Activated CD4-positive, CD25-positive, alpha-beta regulatory T cell treated with anti-CD3 and anti-CD28 coated beads, Interleukin-2, amount 50 U/mL, for 16 hours (primary cell): ENCODE measurements around the gene EEIG2.
A peak's percentile ranks its signal among the peaks of the same experiment; 100 is the strongest.
"Not testable (repeated sequence)": the region's sequence is repeated elsewhere in the genome, so short reads cannot be mapped to it uniquely, and the experiment has no call there.

ENCODE experiments used
- DNase-seq: peaks from one replicate; pipeline ENCODE4 v3.0.0-alpha.2; 2020; ENCODE audit warnings: low read depth, low spot score

EEIG2 gene

GRCh38 chr1:108547493-108547892 lies 12.4 kb upstream of the EEIG2 start:
- not testable (repeated sequence) for DNase-seq

GRCh38 chr1:108551137-108551862 lies 8.6 kb upstream of the EEIG2 start:
- no peak for DNase-seq

DNA sequence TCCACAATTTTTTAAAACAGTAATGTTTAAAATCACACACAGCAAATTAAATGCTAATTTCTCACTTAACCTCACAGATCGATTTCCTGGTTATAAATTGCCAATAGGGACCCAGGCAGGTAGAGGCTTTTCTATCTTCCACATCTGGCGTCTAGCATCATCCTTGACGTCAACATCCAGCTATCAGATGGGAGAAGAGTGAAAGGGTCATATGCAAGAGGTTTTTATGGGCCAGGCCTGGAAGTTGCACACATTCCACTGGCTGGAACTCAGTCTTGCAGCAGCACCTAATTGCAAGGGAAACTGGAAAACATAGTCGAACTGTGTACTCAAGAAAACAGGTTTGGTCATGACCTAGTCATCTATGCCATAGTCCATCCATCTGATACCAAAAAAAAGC lies 6.0 kb upstream of the EEIG2 start:
- no peak for DNase-seq

- no peak for DNase-seq
Measured at GRCh38 chr1:108554682-108555427, 5.0 kb upstream of the EEIG2 start.

DNA sequence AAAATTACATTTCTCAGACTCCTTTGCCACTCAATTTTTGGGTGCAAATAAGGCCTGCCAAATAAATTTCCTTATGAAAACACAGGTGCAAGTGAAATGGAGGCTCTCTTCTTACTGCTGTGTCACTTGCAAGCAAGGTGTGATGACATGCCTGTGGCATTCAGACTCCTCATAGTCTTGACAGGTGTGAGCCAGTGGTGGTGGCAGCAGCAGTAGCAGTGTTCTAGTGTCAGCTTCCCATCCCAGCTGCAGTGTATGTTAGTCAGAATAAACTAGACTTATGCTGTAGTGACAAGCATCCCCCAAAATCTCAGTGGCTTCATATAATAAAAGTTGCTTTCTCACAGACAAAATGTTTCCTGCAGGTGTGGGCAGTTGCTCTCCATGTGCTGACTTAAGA lies 3.8 kb upstream of the EEIG2 start:
- DNase-seq, result no peak

DNA sequence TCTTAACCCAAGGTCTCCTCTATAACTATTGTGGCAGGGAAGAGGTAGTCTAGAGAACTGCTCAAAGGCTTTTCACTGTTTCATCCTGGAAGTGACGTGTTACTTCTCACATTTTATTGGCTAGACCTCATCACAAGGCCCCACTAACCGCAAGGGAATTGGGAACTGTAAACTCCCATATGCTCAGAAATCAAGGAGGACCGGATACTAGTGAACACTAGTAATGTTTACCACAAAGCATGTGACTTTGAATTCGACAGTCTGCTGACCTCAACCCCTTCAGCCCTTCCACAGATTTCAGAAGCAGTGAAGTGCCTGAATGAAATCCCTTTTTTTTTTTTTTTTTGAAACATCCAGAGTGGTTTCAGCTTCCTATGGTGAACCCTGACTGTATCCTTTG lies 3.4 kb upstream of the EEIG2 start:
- no peak for DNase-seq

DNA sequence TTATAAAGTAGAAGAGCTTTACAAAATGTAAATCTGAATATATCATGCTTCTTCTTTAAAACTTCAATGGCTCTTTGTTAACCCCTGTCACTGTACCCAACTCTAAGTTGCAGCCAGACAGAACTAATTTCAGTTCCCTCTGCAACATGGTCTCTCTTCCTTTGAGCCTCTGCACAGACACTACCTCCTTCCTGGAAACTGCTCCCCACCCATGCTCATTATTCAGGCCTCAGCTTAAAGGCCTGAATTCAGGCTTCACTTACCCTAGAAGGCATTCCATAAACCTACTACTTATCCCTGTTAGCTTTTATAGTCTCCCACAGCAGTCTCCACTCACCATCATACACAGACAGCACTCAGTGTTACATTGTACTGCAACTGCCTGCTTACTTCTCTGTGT lies 2.6 kb upstream of the EEIG2 start:
- no peak for DNase-seq

DNA sequence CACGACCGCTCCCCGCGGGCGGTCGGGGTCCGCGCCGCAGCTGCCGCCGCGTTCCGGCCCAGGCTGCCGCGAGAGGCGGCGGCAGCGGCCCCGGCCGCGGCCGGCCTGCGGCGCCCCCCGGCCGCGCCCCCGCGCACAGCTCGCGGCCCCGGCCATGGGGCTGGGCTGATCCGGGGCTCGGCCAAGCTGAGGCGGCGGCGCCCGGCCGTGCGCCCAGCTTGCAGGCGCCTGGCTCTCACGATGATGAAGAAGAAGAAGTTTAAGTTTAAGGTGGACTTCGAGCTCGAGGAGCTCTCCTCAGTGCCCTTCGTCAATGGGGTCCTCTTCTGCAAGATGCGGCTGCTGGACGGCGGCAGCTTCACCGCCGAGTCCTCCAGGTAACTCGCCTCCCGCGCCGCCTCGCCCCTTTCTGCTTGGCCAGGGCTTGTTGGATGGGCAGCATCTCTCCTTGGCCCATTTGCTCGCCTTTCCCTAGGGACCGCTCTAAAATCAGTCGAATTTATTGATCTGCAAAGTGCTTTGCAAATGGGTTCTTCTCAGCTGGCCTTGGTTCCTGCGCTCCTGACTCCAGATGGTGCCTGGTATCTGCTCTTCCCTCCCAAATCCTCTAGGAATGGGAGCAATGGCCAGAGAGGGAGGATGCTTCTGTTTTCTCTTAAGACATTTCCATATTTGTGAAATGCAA lies 431 bp downstream of the EEIG2 start:
- no peak for DNase-seq

GRCh38 chr1:108560874-108561459 lies 1.1 kb downstream of the EEIG2 start:
- DNase-seq, result peak; percentile 23

DNA sequence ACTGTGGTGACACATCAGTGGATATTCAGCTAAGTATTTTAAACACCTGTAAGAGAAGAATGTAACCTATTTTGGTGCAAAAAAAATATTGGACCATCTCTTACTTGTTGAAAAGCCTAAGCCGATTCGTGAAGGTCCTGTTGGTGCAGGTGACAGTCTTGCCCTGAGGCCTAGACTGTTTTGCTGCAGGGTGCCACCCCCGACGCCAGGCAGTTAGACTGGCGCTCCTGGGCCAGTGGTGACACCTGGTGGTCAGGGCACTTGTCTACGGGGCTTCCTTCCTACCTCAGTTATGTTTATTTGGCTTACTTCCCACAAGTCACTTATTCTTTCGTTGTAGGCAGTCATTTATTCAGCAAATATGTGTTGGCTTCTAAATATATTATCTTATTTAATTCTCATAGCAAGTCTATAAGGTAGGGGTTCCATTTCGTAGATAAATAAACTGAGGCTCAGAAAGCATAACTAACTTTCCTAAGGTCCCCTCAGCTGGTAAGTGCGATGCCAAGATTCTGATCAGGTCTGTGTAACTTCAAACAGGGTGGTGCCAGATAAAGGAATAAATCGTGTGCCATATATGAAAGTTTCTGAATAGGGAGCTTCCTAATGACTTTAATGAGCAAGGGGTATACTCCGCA lies 1.9 kb downstream of the EEIG2 start:
- peak; percentile 66 for DNase-seq

DNA sequence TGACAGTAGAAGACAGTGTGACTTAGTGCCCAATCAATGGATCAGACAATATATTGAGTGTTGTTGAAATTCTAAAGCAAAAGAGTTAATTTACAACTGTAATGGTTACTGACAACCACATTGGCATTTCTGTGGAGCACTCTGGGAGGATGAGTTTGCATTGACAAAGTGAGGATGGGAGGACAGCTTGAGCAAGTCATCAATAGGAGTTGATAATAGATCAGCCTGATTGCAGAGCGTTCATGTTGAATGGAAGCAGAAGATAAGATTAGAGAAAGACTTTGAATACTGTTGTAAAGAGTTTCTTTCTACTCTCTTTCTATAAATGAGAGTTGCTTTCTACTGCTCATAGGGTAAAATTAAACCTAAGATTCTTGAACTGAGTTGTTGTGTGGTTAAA lies 3.9 kb downstream of the EEIG2 start:
- DNase-seq, result no peak

DNA sequence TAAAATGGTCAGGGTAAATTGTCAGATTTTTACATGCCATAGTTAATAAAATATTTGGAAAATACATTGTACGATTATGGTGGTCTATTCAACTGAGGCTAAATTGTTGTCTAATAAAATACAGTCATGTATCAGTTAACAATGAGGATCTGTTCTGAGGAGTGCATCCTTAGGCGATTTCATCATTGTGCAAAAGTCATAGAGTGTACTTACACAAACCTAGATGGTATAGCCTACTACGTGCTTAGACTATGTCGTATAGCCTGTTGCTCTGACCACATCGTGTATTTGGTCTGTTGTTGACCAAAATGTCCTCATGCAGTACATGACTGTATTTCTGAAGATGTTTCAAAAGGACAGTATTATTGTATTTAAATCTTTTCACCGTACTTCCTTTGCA lies 5.2 kb downstream of the EEIG2 start:
- no peak for DNase-seq

- DNase-seq, result no peak
Measured at GRCh38 chr1:108565512-108565911, 5.6 kb downstream of the EEIG2 start.

GRCh38 chr1:108568589-108568988 lies 8.7 kb downstream of the EEIG2 start:
- DNase-seq, result no peak

GRCh38 chr1:108569097-108569728 lies 9.3 kb downstream of the EEIG2 start:
- DNase-seq, result no peak

DNA sequence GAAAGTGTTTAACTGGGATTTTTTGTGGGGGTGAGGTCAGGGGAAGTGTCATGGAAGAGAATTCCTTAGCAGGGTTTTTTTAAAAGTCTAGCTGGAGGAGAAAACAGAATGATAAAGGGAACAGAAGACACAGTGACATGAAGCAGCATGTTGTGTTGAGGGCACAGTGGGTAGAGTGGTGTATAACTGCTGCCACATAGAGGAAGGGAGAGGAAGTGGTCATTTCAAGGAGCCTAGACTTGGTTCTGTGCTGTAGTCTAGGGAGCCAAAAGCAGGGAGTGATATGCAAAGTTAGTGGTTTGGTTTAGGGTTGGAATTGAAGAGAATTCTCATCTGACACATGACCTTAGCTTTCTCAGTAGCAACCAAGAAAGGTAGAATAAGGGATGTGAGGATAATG lies 10.2 kb downstream of the EEIG2 start:
- no peak for DNase-seq

DNA sequence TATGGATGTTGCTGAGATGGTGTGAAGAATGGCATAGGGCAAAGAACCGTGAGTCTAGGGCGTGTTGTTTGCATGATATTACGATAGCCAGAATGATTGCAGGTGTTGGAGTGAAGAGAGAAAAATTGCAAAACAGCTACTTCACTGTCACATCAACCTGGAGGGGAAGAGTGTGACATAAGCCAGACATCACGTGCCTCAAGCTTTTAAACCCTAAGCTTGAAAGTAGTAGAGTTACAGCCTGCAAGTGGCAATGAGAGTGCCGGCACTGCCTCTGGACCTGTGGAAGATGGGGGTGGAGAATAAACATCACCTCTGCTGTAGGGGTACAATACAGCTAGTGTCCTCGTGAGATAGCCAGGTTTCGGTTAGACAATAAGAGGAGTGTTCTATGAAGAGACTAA lies 11.1 kb downstream of the EEIG2 start:
- no peak for DNase-seq

DNA sequence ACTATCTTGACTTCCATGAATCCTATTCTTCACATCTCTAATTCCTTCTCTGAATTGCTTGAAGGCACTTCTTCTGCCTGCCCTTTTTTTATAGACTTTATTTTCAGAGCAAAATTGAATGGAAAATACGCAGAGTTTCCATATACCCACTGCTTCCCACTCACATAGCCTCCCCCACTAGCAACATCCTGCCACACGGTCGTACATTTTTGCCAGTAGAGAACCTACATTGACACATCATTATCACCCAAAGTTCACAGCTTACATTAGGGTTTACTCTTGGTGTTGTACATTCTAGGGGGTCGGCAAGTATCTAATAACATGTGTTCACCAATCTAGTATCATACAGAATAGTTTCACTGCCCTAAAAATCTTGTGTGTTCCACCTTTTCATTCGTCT lies 12.3 kb downstream of the EEIG2 start:
- DNase-seq, result no peak

DNA sequence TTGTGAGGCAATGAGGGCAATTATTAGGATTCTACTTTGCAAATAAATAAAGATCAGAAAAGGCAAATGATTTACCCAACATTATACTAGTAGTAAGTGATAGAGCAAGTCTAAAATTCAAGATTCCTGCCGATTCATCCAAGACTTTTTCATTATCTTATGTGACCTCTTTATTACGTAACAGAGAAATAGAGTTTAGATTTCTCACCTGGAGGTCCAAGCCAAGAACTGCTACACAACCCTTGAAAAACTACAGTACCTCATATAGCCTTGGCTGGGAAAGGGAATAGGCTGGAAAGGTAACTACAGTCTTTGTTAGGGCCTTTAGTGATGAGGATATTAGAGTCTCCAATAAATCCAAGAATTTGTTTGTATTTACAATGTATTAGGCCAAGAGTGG lies 13.3 kb downstream of the EEIG2 start:
- no peak for DNase-seq

GRCh38 chr1:108574008-108574407 lies 14.1 kb downstream of the EEIG2 start:
- no peak for DNase-seq

DNA sequence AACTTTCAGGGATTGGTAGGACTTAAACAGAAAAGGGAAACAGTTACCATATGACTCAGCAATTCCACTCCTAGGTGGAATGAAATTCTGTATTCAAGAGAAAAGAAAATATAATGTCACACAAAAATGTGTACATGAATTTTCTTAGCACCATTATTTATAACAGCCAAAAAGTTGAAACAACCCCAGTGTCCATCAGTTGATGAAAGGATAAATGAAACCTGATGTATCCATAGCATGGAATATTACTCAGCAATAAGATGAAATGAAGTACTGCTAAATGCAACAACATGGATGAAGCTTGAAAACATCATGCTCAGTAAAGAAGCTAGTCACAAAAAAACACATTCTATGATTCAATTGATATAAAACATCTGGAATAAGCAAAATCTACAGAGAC lies 15.5 kb downstream of the EEIG2 start:
- DNase-seq, result no peak
